Neural cell (in vitro differentiated cells): ENCODE measurements around the gene FN3KRP. TPM values are rescaled to one million over a fixed set of nuclear protein-coding genes. Genes with fewer than 3 reads are reported as not detected.

Source experiments
- H2AFZ ChIP-seq: fragments of 200-600, 300-800 bp; sonication (generic), shearing (Covaris generic); 2 replicates; pipeline ENCODE4 v1.6.0; 2014; ENCODE audit warnings: low read depth, mild to moderate bottlenecking, antibody characterized with exemption, low read length, moderate library complexity
- H3F3A ChIP-seq: fragments of 200-600 bp; shearing (Covaris generic); 2 replicates; pipeline ENCODE4 v1.6.1; 2016; ENCODE audit warnings: mild to moderate bottlenecking, moderate library complexity, mixed read lengths, antibody characterized with exemption, low read length; ENCODE audit not compliant: insufficient read depth, poor library complexity, severe bottlenecking
- H3K27ac ChIP-seq: fragments of 200-600, 300-800 bp; sonication (generic), shearing (Covaris generic); 2 replicates; pipeline ENCODE4 v1.5.1; 2014; ENCODE audit warnings: mild to moderate bottlenecking, low read length, moderate library complexity
- H3K27me3 ChIP-seq: fragments of 300-800, 200-600 bp; sonication (generic), shearing (Covaris generic); 2 replicates; pipeline ENCODE4 v1.6.0; 2014; ENCODE audit warnings: mild to moderate bottlenecking, low read depth, low read length, moderate library complexity; ENCODE audit not compliant: insufficient read depth
- H3K36me3 ChIP-seq: fragments of 300-800, 200-600 bp; sonication (generic), shearing (Covaris generic); 2 replicates; pipeline ENCODE4 v1.5.1; 2014; ENCODE audit warnings: mild to moderate bottlenecking, antibody characterized with exemption, low read length, moderate library complexity; ENCODE audit not compliant: insufficient read depth
- H3K4me2 ChIP-seq: fragments of 300-800, 200-600 bp; sonication (generic), shearing (Covaris generic); 2 replicates; pipeline ENCODE4 v1.6.0; 2014; ENCODE audit warnings: mild to moderate bottlenecking, low read length
- H3K4me3 ChIP-seq: fragments of 300-800, 200-600 bp; sonication (generic), shearing (Covaris generic); 2 replicates; pipeline ENCODE4 v1.5.1; 2014; ENCODE audit warnings: mild to moderate bottlenecking, low read length, moderate library complexity
- H3K79me2 ChIP-seq: fragments of 200-600 bp; shearing (Covaris generic); replicated peaks from 2 replicates; pipeline ENCODE4 v1.6.0; 2014; ENCODE audit warnings: mild to moderate bottlenecking, low read length, moderate library complexity; ENCODE audit not compliant: insufficient read depth
- H3K9ac ChIP-seq: fragments of 300-800, 200-600 bp; sonication (generic), shearing (Covaris generic); 2 replicates; pipeline ENCODE4 v1.6.1; 2016; ENCODE audit warnings: mild to moderate bottlenecking, low read length, mixed read lengths
- H3K9me2 ChIP-seq: fragments of 200-600 bp; shearing (Covaris generic); 2 replicates; pipeline ENCODE4 v1.6.1; 2016; ENCODE audit warnings: mild to moderate bottlenecking, low read length, mixed read lengths; ENCODE audit not compliant: insufficient read depth
- H3K9me3 ChIP-seq: fragments of 200-600, 300-800 bp; sonication (generic), shearing (Covaris generic); 2 replicates; pipeline ENCODE4 v1.6.1; 2016; ENCODE audit warnings: mild to moderate bottlenecking, mixed run types, low read length, moderate library complexity, mixed read lengths
- H4K20me1 ChIP-seq: fragments of 200-600 bp; shearing (Covaris generic); 2 replicates; pipeline ENCODE4 v1.6.1; 2016; ENCODE audit warnings: mild to moderate bottlenecking, mixed run types; ENCODE audit not compliant: insufficient read depth
- CTCF ChIP-seq: fragments of 450-650 bp; IDR thresholded peaks from 2 replicates; pipeline ENCODE4 v1.5.1; 2014; ENCODE audit warnings: antibody characterized with exemption, mild to moderate bottlenecking, moderate library complexity; ENCODE audit not compliant: poor library complexity, severe bottlenecking
- EP300 ChIP-seq: fragments of 450-650 bp; conservative IDR thresholded peaks from 2 replicates; pipeline ENCODE4 v1.6.1; 2014; ENCODE audit warnings: antibody characterized with exemption, mild to moderate bottlenecking, moderate library complexity; ENCODE audit not compliant: poor library complexity, severe bottlenecking
- EZH2 ChIP-seq: fragments of 200-600, 300-800 bp; shearing (Covaris generic), sonication (generic); IDR thresholded peaks from 2 replicates; pipeline ENCODE4 v1.6.1; 2014; ENCODE audit warnings: antibody characterized with exemption, low read length, borderline replicate concordance, mild to moderate bottlenecking; ENCODE audit not compliant: insufficient read depth, poor library complexity, severe bottlenecking
- MXI1 ChIP-seq: fragments of 450-650 bp; conservative IDR thresholded peaks from 2 replicates; pipeline ENCODE4 v1.6.1; 2014; ENCODE audit warnings: antibody characterized with exemption, mild to moderate bottlenecking; ENCODE audit not compliant: poor library complexity, severe bottlenecking
- POLR2AphosphoS5 ChIP-seq: IDR thresholded peaks from 2 replicates; pipeline ENCODE4 v1.6.1; 2012
- RAD21 ChIP-seq: fragments of 450-650 bp; conservative IDR thresholded peaks from 2 replicates; pipeline ENCODE4 v1.6.1; 2014; ENCODE audit warnings: antibody characterized with exemption, mild to moderate bottlenecking, moderate library complexity
- REST ChIP-seq: IDR thresholded peaks from 2 replicates; pipeline ENCODE4 v1.6.1; 2012; ENCODE audit warnings: borderline replicate concordance
- SMC3 ChIP-seq: fragments of 450-650 bp; conservative IDR thresholded peaks from 2 replicates; pipeline ENCODE4 v1.6.1; 2014; ENCODE audit warnings: antibody characterized with exemption, mild to moderate bottlenecking, moderate library complexity; ENCODE audit not compliant: poor library complexity
- TAF1 ChIP-seq: IDR thresholded peaks from 2 replicates; pipeline ENCODE4 v1.6.1; 2012; ENCODE audit warnings: low read depth
- polyA plus RNA-seq: library from polyadenylated mRNA; depleted of rRNA; stranded (reverse); fragments of >200 nt; gene quantifications from 2 replicates; pipeline ENCODE4 v1.2.3, GENCODE V29; 2014

The FN3KRP gene
- polyA plus RNA-seq, 1 donor from 2014 or later, result 32.7 TPM

- H3K79me2 ChIP-seq, result no peaks in the 10 kb centered on the region
- H3K27ac ChIP-seq, result no peak overlapping the region
- no peaks in the 10 kb centered on the region for H3F3A ChIP-seq
- H3K9ac ChIP-seq, result no peak overlapping the region
- no peak overlapping the region for H3K4me3 ChIP-seq
- TF ChIP-seq REST (no peak), POLR2AphosphoS5 (no peak), MXI1 (no peak)
- no peak overlapping the region for H2AFZ ChIP-seq
- no peak overlapping the region for H3K4me2 ChIP-seq
- H3K9me2 ChIP-seq, result no peaks in the 10 kb centered on the region
- H3K27me3 ChIP-seq, result no peaks in the 10 kb centered on the region
- H3K9me3 ChIP-seq, result peaks cover 4% of the 10 kb centered on the region
- H3K36me3 ChIP-seq, result no peaks in the 10 kb centered on the region
- H4K20me1 ChIP-seq, result no peaks in the 10 kb centered on the region
Measured at GRCh38 chr17:82683534-82683933, 33.0 kb upstream of the FN3KRP start.

GRCh38 chr17:82684228-82684841 is 32.2 kb upstream of the FN3KRP start:
- TF ChIP-seq POLR2AphosphoS5 (no peak), TAF1 (no peak), REST (no peak), EP300 (no peak), RAD21 (no peak), CTCF (no peak), SMC3 (no peak), EZH2 (no peak), MXI1 (no peak)
- H3K27me3 ChIP-seq, result no peaks in the 10 kb centered on the region
- peaks cover 4% of the 10 kb centered on the region for H3K9me3 ChIP-seq
- H3K4me2 ChIP-seq, result no peak overlapping the region
- H3K27ac ChIP-seq, result no peak overlapping the region
- no peak overlapping the region for H2AFZ ChIP-seq
- H3K36me3 ChIP-seq, result no peaks in the 10 kb centered on the region
- H3K4me3 ChIP-seq, result no peak overlapping the region
- H3K9me2 ChIP-seq, result no peaks in the 10 kb centered on the region
- no peak overlapping the region for H3K9ac ChIP-seq
- H3F3A ChIP-seq, result no peaks in the 10 kb centered on the region
- no peaks in the 10 kb centered on the region for H4K20me1 ChIP-seq
- H3K79me2 ChIP-seq, result no peaks in the 10 kb centered on the region
